Peyer's patch (tissue), 4 donors: ENCODE data around the gene USH2A. TPM values are rescaled to one million over a fixed set of nuclear protein-coding genes. Genes with fewer than 3 reads are reported as not detected.

ENCODE experiments used
- DNase-seq, 3 donors: peaks; one replicate each; pipeline ENCODE4 v3.0.0-alpha.2; 2017 to 2019
- H3K27ac ChIP-seq, 4 donors: fragments of 200-600 bp; sonication (generic); one replicate each; pipeline ENCODE4 v1.5.1; 2016 to 2019
- H3K27me3 ChIP-seq, 2 donors: fragments of 200-600 bp; sonication (generic); one replicate each; pipeline ENCODE4 v1.5.1; 2019
- H3K36me3 ChIP-seq, 3 donors: fragments of 200-600 bp; sonication (generic); one replicate each; pipeline ENCODE4 v1.5.1; 2016 to 2019
- H3K4me1 ChIP-seq, 4 donors: fragments of 200-600 bp; sonication (generic); one replicate each; pipeline ENCODE4 v1.5.1; 2016 to 2019
- H3K4me3 ChIP-seq, 4 donors: fragments of 200-600 bp; sonication (generic); 1 replicate in 3 of 4; 2 replicates in 1 of 4; pipeline ENCODE4 v1.5.1; 2016 to 2019; ENCODE audit warnings: mild to moderate bottlenecking in 1 of 4
- H3K9me3 ChIP-seq, 4 donors: fragments of 200-600 bp; sonication (generic); one replicate each; pipeline ENCODE4 v1.5.1; 2016 to 2019; ENCODE audit warnings: mild to moderate bottlenecking in 1 of 4
- CTCF ChIP-seq, 6 experiments: fragments of 450-650 bp in 4 of 6; fragments of 200-600 bp in 2 of 6; sonication (generic) in 1 of 6; IDR thresholded peaks; one replicate each; pipeline ENCODE4 v1.5.1; 2017 to 2019; ENCODE audit warnings: antibody characterized with exemption in 6 of 6, mild to moderate bottlenecking in 3 of 6, moderate library complexity in 1 of 6
- POLR2A ChIP-seq, 2 donors: fragments of 450-650 bp; IDR thresholded peaks; one replicate each; pipeline ENCODE4 v1.5.1; 2017; ENCODE audit warnings: antibody characterized with exemption in 2 of 2, mild to moderate bottlenecking in 2 of 2, moderate library complexity in 2 of 2
- total RNA-seq, 4 donors: library from RNA; depleted of rRNA; stranded (reverse); fragments of >200 nt; gene quantifications; one replicate each; pipeline ENCODE4 v1.1.0, GENCODE V29; 2016

Gene USH2A
- total RNA-seq, 4 donors from 2014 or later = not detected

GRCh38 chr1:215660259-215660658 lies 763.0 kb downstream of the USH2A start:
- H3K27ac ChIP-seq = no peak overlapping the region
- H3K4me1 ChIP-seq = no peaks in the 10 kb centered on the region
- no peak for DNase-seq
- TF ChIP-seq POLR2A (IDR thresholded peaks at IDR 0.05) = no peak
- TF ChIP-seq CTCF (IDR thresholded peaks at IDR 0.05) = no peak
- H3K9me3 ChIP-seq = no peaks in the 10 kb centered on the region
- no peaks in the 10 kb centered on the region for H3K27me3 ChIP-seq
- no peak overlapping the region for H3K4me3 ChIP-seq
- no peaks in the 10 kb centered on the region for H3K36me3 ChIP-seq

GRCh38 chr1:215657047-215657446 lies 766.2 kb downstream of the USH2A start:
- Histone ChIP-seq H3K4me1 (no peaks in the 10 kb centered on the region), H3K36me3 (no peaks in the 10 kb centered on the region), H3K27me3 (no peaks in the 10 kb centered on the region), H3K4me3 (no peak overlapping the region), H3K27ac (no peak overlapping the region), H3K9me3 (no peaks in the 10 kb centered on the region)
- TF ChIP-seq POLR2A (IDR thresholded peaks at IDR 0.05) = no peak
- TF ChIP-seq CTCF (IDR thresholded peaks at IDR 0.05) = no peak
- DNase-seq = no peak

GRCh38 chr1:215652371-215652770 lies 770.9 kb downstream of the USH2A start:
- H3K4me1 ChIP-seq = no peaks in the 10 kb centered on the region
- no peaks in the 10 kb centered on the region for H3K36me3 ChIP-seq
- no peak overlapping the region for H3K4me3 ChIP-seq
- H3K27me3 ChIP-seq = no peaks in the 10 kb centered on the region
- no peak overlapping the region for H3K27ac ChIP-seq
- TF ChIP-seq CTCF (IDR thresholded peaks at IDR 0.05) (no peak), POLR2A (IDR thresholded peaks at IDR 0.05) (no peak)
- DNase-seq = no peak
- no peaks in the 10 kb centered on the region for H3K9me3 ChIP-seq

GRCh38 chr1:215651867-215652266 lies 771.4 kb downstream of the USH2A start:
- Histone ChIP-seq H3K36me3 (no peaks in the 10 kb centered on the region), H3K4me3 (no peak overlapping the region), H3K27me3 (no peaks in the 10 kb centered on the region), H3K9me3 (no peaks in the 10 kb centered on the region), H3K27ac (no peak overlapping the region), H3K4me1 (no peaks in the 10 kb centered on the region)
- DNase-seq = no peak
- TF ChIP-seq CTCF (IDR thresholded peaks at IDR 0.05) (no peak), POLR2A (IDR thresholded peaks at IDR 0.05) (no peak)

- H3K9me3 ChIP-seq = no peaks in the 10 kb centered on the region
- H3K27me3 ChIP-seq = no peaks in the 10 kb centered on the region
- no peaks in the 10 kb centered on the region for H3K4me1 ChIP-seq
- no peak overlapping the region for H3K27ac ChIP-seq
- no peaks in the 10 kb centered on the region for H3K36me3 ChIP-seq
- no peak overlapping the region for H3K4me3 ChIP-seq
- no peak for DNase-seq
- TF ChIP-seq POLR2A (IDR thresholded peaks at IDR 0.05) (no peak), CTCF (IDR thresholded peaks at IDR 0.05) (no peak)
Measured at GRCh38 chr1:215650446-215651149, 772.6 kb downstream of the USH2A start.

- Histone ChIP-seq H3K4me3 (no peak overlapping the region), H3K27ac (no peak overlapping the region), H3K4me1 (no peaks in the 10 kb centered on the region), H3K36me3 (no peaks in the 10 kb centered on the region), H3K27me3 (no peaks in the 10 kb centered on the region), H3K9me3 (no peaks in the 10 kb centered on the region)
- DNase-seq = no peak
- TF ChIP-seq CTCF (IDR thresholded peaks at IDR 0.05) = no peak
- no peak for TF ChIP-seq POLR2A (IDR thresholded peaks at IDR 0.05)
Measured at GRCh38 chr1:215648957-215649356, 774.3 kb downstream of the USH2A start.
